Sigmoid colon (tissue), 7 donors: ENCODE measurements around the gene RNASEH1. TPM values are rescaled to one million over a fixed set of nuclear protein-coding genes. Genes with fewer than 3 reads are reported as not detected.

Source experiments
- DNase-seq: peaks from one replicate; pipeline ENCODE4 v3.0.0-alpha.2; 2019
- H3K27ac ChIP-seq, 4 donors: fragments of 200-600 bp; sonication (generic); one replicate each; pipeline ENCODE4 v1.5.1; 2016 to 2019; ENCODE audit warnings: mild to moderate bottlenecking in 1 of 4
- H3K27me3 ChIP-seq, 3 donors: fragments of 200-600 bp; sonication (generic); one replicate each; pipeline ENCODE4 v1.5.1; 2019; ENCODE audit warnings: mild to moderate bottlenecking in 1 of 3
- H3K36me3 ChIP-seq, 4 donors: fragments of 200-600 bp; sonication (generic); one replicate each; pipeline ENCODE4 v1.5.1; 2016 to 2019
- H3K4me1 ChIP-seq, 4 donors: fragments of 200-600 bp; sonication (generic); one replicate each; pipeline ENCODE4 v1.5.1; 2017 to 2019
- H3K4me3 ChIP-seq, 4 donors: fragments of 200-600 bp; sonication (generic); one replicate each; pipeline ENCODE4 v1.5.1; 2017 to 2019; ENCODE audit warnings: mild to moderate bottlenecking in 2 of 4, moderate library complexity in 1 of 4
- H3K9me3 ChIP-seq, 4 donors: fragments of 200-600 bp in 3 of 4; sonication (generic) in 3 of 4; one replicate each; pipeline versions ENCODE4 v1.5.1 to v1.6.1; 2013 to 2019
- CTCF ChIP-seq, 4 experiments: fragments of 450-650 bp in 3 of 4; fragments of 200-600 bp in 1 of 4; IDR thresholded peaks; one replicate each; pipeline ENCODE4 v1.5.1; 2016 to 2019; ENCODE audit warnings: antibody characterized with exemption in 4 of 4, mild to moderate bottlenecking in 3 of 4, moderate library complexity in 2 of 4
- EP300 ChIP-seq, 4 donors: sonication (generic); formaldehyde crosslinking; IDR thresholded peaks; one replicate each; pipeline ENCODE4 v1.6.1; 2017; ENCODE audit warnings: antibody characterized with exemption in 4 of 4
- POLR2A ChIP-seq, 2 donors: fragments of 450-650 bp; IDR thresholded peaks; one replicate each; pipeline ENCODE4 v1.6.1; 2016; ENCODE audit warnings: antibody characterized with exemption in 2 of 2, mild to moderate bottlenecking in 2 of 2, moderate library complexity in 2 of 2
- POLR2AphosphoS5 ChIP-seq, 4 donors: sonication (generic); formaldehyde crosslinking; IDR thresholded peaks; one replicate each; pipeline ENCODE4 v1.6.1; 2017; ENCODE audit warnings: antibody characterized with exemption in 4 of 4
- WGBS, 2 donors: extraction: QIAGEN DNeasy Blood & Tissue Kit; methylation state at CpG; one replicate each; pipeline ENCODE4 v1.1.7; 2013; 5-methylcytosine and 5-hydroxymethylcytosine counted together
- intact Hi-C: fragments of 100-400 bp; cut with DNase I; formaldehyde crosslinking; loops from one replicate; pipeline ENCODE4 v1.15.1; 2023
- polyA plus RNA-seq, 3 donors: library from polyadenylated mRNA; stranded (reverse); fragments of 200-250 nt; gene quantifications; one replicate each; pipeline ENCODE4 v1.2.3, GENCODE V29; 2013
- total RNA-seq, 4 donors: library from RNA; depleted of rRNA; stranded (reverse); fragments of >200 nt; gene quantifications; one replicate each; pipeline ENCODE4 v1.1.0, GENCODE V29; 2016
- donor health status: healthy with polysubstance abuse.
- donor health status: Bipolar disorder and iron deficiency.
- donor health status: healthy.

RNASEH1 gene
- total and polyA plus RNA-seq, 7 donors = 10.4 to 28.4 (median 20.5) TPM

- no peak for DNase-seq
Measured at GRCh38 chr2:3505771-3506170, 52.4 kb downstream of the RNASEH1 start.

GRCh38 chr2:3504741-3505140 lies 53.4 kb downstream of the RNASEH1 start:
- Histone ChIP-seq H3K27me3 (no peaks in the 10 kb centered on the region), H3K36me3 (peaks cover 0 to 64% (median 25%) of the 10 kb centered on the region in 4 donors), H3K4me1 (no peaks in the 10 kb centered on the region), H3K9me3 (no peaks in the 10 kb centered on the region), H3K27ac (no peak overlapping the region), H3K4me3 (no peak overlapping the region)
- TF ChIP-seq EP300 (IDR thresholded peaks at IDR 0.05) (no peak), POLR2AphosphoS5 (IDR thresholded peaks at IDR 0.05) (no peak), CTCF (IDR thresholded peaks at IDR 0.05) (no peak), POLR2A (IDR thresholded peaks at IDR 0.05) (no peak)
- intact Hi-C loops = no loop called here
- 73 to 77% methylated on average over 5 of the region's 5 CpGs for WGBS, 2 donors
- no peak for DNase-seq

More at GRCh38 chr2:3505771-3506170, 52.4 kb downstream of the RNASEH1 start:
- intact Hi-C loops = no loop called here
- no peaks in the 10 kb centered on the region for H3K4me1 ChIP-seq
- no peak overlapping the region for H3K4me3 ChIP-seq
- no peaks in the 10 kb centered on the region for H3K27me3 ChIP-seq
- no peaks in the 10 kb centered on the region for H3K9me3 ChIP-seq
- peaks cover 0 to 63% (median 16%) of the 10 kb centered on the region in 4 donors for H3K36me3 ChIP-seq
- TF ChIP-seq CTCF (IDR thresholded peaks at IDR 0.05) = no peak
- TF ChIP-seq POLR2A (IDR thresholded peaks at IDR 0.05) = no peak
- TF ChIP-seq POLR2AphosphoS5 (IDR thresholded peaks at IDR 0.05) = no peak
- no peak for TF ChIP-seq EP300 (IDR thresholded peaks at IDR 0.05)
- H3K27ac ChIP-seq = no peak overlapping the region
- WGBS, 2 donors = 9 to 46% methylated on average over 4 of the region's 4 CpGs

DNA sequence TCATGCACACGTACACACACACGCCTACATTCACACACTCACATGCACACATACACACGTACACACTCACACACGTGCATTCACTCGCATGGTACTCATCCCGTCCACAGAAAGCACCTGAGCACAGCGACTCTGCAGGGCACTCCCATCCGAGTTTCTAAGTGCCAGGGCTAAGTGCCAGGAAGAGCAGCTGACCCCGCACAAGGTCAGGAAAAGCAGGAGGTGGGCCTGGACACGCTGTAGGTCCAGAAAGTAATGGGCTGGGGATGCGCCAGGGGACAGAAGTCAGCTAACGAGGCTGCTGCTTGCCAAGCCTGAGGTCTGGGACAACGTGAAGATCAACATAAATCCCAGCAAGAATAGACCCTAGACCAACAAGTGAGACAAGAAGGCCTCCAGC lies 54.6 kb downstream of the RNASEH1 start:
- no peak for DNase-seq

GRCh38 chr2:3503046-3503445 lies 55.1 kb downstream of the RNASEH1 start:
- TF ChIP-seq EP300 (IDR thresholded peaks at IDR 0.05) (no peak), POLR2AphosphoS5 (IDR thresholded peaks at IDR 0.05) (no peak), POLR2A (IDR thresholded peaks at IDR 0.05) (no peak), CTCF (IDR thresholded peaks at IDR 0.05) (no peak)
- Histone ChIP-seq H3K27me3 (no peaks in the 10 kb centered on the region), H3K36me3 (peaks cover 12 to 71% (median 41%) of the 10 kb centered on the region in 4 donors), H3K4me3 (no peak overlapping the region), H3K4me1 (no peaks in the 10 kb centered on the region), H3K27ac (no peak overlapping the region), H3K9me3 (no peaks in the 10 kb centered on the region)
- DNase-seq = no peak
- intact Hi-C loops = no loop called here
- WGBS, 2 donors = 91 to 98% methylated on average over 14 of the region's 14 CpGs

More for the DNA sequence above, 54.6 kb downstream of the RNASEH1 start:
- Histone ChIP-seq H3K36me3 (peaks cover 8 to 69% (median 37%) of the 10 kb centered on the region in 4 donors), H3K4me3 (no peak overlapping the region), H3K27ac (no peak overlapping the region), H3K9me3 (no peaks in the 10 kb centered on the region), H3K4me1 (no peaks in the 10 kb centered on the region), H3K27me3 (no peaks in the 10 kb centered on the region)
- TF ChIP-seq POLR2A (IDR thresholded peaks at IDR 0.05) (no peak), EP300 (IDR thresholded peaks at IDR 0.05) (no peak), CTCF (IDR thresholded peaks at IDR 0.05) (no peak)
- intact Hi-C loops = no loop called here
- 84 to 95% methylated on average over 13 of the region's 13 CpGs for WGBS, 2 donors

DNA sequence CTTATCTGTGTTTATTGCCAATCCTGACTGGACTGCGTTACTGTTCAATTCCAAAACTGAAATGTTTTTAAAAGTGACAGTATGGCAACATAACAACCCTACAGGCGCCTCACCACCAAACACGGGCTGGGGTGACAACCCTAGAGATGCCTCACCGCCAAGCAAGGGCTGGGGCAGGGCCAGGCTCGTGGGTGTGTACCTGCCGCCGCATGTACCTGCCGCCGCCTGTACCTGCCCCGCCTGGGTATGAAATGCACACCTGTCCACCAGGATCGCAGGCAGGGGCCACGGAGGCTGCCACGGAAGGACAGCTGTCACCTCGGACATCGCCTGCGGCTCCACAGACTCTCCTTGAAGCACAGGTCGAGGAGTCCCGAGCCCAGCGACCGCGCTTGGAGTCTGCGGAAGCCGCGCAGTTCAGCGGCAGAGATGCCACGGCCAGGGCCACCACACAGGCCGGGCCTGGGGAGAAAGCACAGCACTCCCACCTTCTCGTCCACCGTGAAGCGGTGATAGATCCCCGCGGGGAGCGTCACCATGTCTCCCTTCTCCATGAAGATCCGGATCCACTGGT lies 57.7 kb downstream of the RNASEH1 start:
- Histone ChIP-seq H3K9me3 (no peaks in the 10 kb centered on the region), H3K36me3 (peaks cover 13 to 88% (median 56%) of the 10 kb centered on the region in 4 donors), H3K27ac (no peak overlapping the region), H3K4me1 (no peaks in the 10 kb centered on the region), H3K4me3 (no peak overlapping the region), H3K27me3 (no peaks in the 10 kb centered on the region)
- intact Hi-C loops = no loop called here
- TF ChIP-seq POLR2AphosphoS5 (IDR thresholded peaks at IDR 0.05) = no peak
- TF ChIP-seq CTCF (IDR thresholded peaks at IDR 0.05) = no peak
- TF ChIP-seq POLR2A (IDR thresholded peaks at IDR 0.05) = no peak
- no peak for TF ChIP-seq EP300 (IDR thresholded peaks at IDR 0.05)
- WGBS, 2 donors = 90 to 95% methylated on average over 34 of the region's 34 CpGs
- no peak for DNase-seq
